Aorta (tissue), 5 donors: ENCODE measurements around the gene FBXO10. TPM values are rescaled to one million over a fixed set of nuclear protein-coding genes. Genes with fewer than 3 reads are reported as not detected.
A peak's percentile ranks its signal among the peaks of the same experiment; 100 is the strongest.

Experiments
- ATAC-seq: fragments of 200-7000 bp; cut with Tn5 transposase; one replicate; pipeline ENCODE4 v1.9.1; 2022; ENCODE audit warnings: moderate library complexity; ENCODE audit not compliant: low FRiP score
- DNase-seq, 2 donors: peaks; one replicate each; pipeline ENCODE4 v3.0.0-alpha.2; 2020
- H3K27ac ChIP-seq, 2 donors: one replicate each; pipeline ENCODE4 v1.5.1; 2013; ENCODE audit warnings: low read length in 2 of 2, mild to moderate bottlenecking in 2 of 2, moderate library complexity in 2 of 2, control low read depth in 1 of 2, inconsistent platforms in 1 of 2, low read depth in 1 of 2
- H3K27me3 ChIP-seq, 2 donors: one replicate each; pipeline ENCODE4 v1.6.1; 2013; ENCODE audit warnings: control low read depth in 1 of 2, low read length in 1 of 2, mild to moderate bottlenecking in 1 of 2, moderate library complexity in 1 of 2; ENCODE audit not compliant: insufficient read depth in 2 of 2, control insufficient read depth in 1 of 2
- H3K36me3 ChIP-seq, 2 donors: one replicate each; pipeline ENCODE4 v1.6.1; 2013; ENCODE audit warnings: control low read depth in 1 of 2, low read length in 1 of 2, mild to moderate bottlenecking in 1 of 2; ENCODE audit not compliant: insufficient read depth in 2 of 2, control insufficient read depth in 1 of 2
- H3K4me1 ChIP-seq, 2 donors: one replicate each; pipeline ENCODE4 v1.6.1; 2013; ENCODE audit warnings: low read length in 2 of 2, control low read depth in 1 of 2, mild to moderate bottlenecking in 1 of 2, moderate library complexity in 1 of 2; ENCODE audit not compliant: insufficient read depth in 2 of 2, control insufficient read depth in 1 of 2
- H3K4me3 ChIP-seq, 2 donors: one replicate each; pipeline ENCODE4 v1.5.1; 2013; ENCODE audit warnings: low read length in 2 of 2, control low read depth in 1 of 2, mild to moderate bottlenecking in 1 of 2
- H3K9me3 ChIP-seq: one replicate; pipeline ENCODE4 v1.6.1; 2013; ENCODE audit warnings: mild to moderate bottlenecking, low read length; ENCODE audit not compliant: control insufficient read depth
- WGBS, 2 donors: extraction: QIAGEN DNeasy Blood & Tissue Kit; methylation state at CpG; one replicate each; pipeline ENCODE4 v1.1.7; 2013; 5-methylcytosine and 5-hydroxymethylcytosine counted together
- intact Hi-C, 2 donors: fragments of 100-400 bp; cut with DNase I; formaldehyde crosslinking; loops; one replicate each; pipeline versions ENCODE4 v1.14.2 to v1.15.0; 2022
- long read RNA-seq, 2 donors: library from polyadenylated mRNA; unstranded; transcript quantifications; one replicate each; pipeline ENCODE4 v2.0.0, GENCODE V29; 2020 to 2021
- polyA plus RNA-seq, 2 donors: library from polyadenylated mRNA; stranded (reverse); fragments of 200-250 nt; gene quantifications; one replicate each; pipeline ENCODE4 v1.2.3, GENCODE V29; 2013
- total RNA-seq, 2 donors: library from RNA; stranded (reverse); fragmentation: NEBNext Ultra II Directional; extraction: Animal tissue kit (Norgen Biotek cat#: 25700); gene quantifications; one replicate each; pipeline ENCODE4 v1.2.1, GENCODE V29; 2021
- donor health status: healthy with polysubstance abuse.
- donor health status: Bipolar disorder and iron deficiency.
- donor health status: DM: no; HTN: no; CAD: no.
- donor health status: DM: no; HTN: no; CAD: no.
- donor health status: DM: yes; HTN: yes; CAD: no.

FBXO10 gene, protein sequence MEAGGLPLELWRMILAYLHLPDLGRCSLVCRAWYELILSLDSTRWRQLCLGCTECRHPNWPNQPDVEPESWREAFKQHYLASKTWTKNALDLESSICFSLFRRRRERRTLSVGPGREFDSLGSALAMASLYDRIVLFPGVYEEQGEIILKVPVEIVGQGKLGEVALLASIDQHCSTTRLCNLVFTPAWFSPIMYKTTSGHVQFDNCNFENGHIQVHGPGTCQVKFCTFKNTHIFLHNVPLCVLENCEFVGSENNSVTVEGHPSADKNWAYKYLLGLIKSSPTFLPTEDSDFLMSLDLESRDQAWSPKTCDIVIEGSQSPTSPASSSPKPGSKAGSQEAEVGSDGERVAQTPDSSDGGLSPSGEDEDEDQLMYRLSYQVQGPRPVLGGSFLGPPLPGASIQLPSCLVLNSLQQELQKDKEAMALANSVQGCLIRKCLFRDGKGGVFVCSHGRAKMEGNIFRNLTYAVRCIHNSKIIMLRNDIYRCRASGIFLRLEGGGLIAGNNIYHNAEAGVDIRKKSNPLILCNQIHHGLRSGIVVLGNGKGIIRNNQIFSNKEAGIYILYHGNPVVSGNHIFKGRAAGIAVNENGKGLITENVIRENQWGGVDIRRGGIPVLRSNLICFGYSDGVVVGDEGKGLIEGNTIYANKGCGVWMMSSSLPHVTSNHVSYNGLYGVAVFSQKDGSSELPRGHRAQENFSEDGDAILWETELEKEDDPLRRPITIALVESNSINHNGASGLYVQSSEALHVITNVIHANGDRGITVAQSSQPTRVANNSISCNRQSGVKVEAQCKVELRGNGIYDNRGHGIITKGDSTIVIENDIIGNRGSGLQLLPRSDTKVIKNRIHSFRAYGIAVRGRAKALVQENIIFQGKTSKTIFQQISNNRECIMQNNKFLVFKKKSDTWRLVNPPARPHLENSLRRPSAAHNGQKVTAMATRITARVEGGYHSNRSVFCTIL
- total RNA-seq = 1 to 10 TPM; 6.2 to 7.8 TPM
- polyA plus RNA-seq = 1 to 10 TPM in 1 of 2 donors, under 1 TPM in 1; 0.38 to 7.4 TPM
- long read RNA-seq, donor 1, partial matches to known transcripts = 4 of 7 reads
- long read RNA-seq, donor 1, other reads (novel, unspliced or antisense) = 3 of 7 reads
- long read RNA-seq, donor 2, partial matches to known transcripts = 2 of 3 reads
- long read RNA-seq, donor 2, other reads (novel, unspliced or antisense) = 1 of 3 reads

GRCh38 chr9:37575921-37576721, at the start of gene FBXO10:
TSS of gene FBXO10 (minus strand) at chr9:37576380. CDS start at chr9:37541768, 34,612 bp downstream.
- ATAC-seq (peak; percentile 91), DNase-seq (peak; percentile 80 to 90)
- H3K27ac ChIP-seq = peak within 1 kb of the TSS in 1 of 2 donors; percentile 53
- 0 to 1% methylated on average over 69 to 81 of the region's 81 CpGs for WGBS, 2 donors
- H3K27me3 ChIP-seq = no peaks in the 10 kb centered on the region
- H3K9me3 ChIP-seq = no peaks in the 10 kb centered on the region
- no peaks in the 10 kb centered on the region for H3K4me1 ChIP-seq
- no peaks in the 10 kb centered on the region for H3K36me3 ChIP-seq
- intact Hi-C loops = loop anchor here in 1 of 2 donors (5.0 kb wide), 2 partner anchors 89 to 109 kb away; partner anchors contain the start of genes POLR1E and ZBTB5
- peak within 1 kb of the TSS; percentile 39 to 78 for H3K4me3 ChIP-seq

DNA sequence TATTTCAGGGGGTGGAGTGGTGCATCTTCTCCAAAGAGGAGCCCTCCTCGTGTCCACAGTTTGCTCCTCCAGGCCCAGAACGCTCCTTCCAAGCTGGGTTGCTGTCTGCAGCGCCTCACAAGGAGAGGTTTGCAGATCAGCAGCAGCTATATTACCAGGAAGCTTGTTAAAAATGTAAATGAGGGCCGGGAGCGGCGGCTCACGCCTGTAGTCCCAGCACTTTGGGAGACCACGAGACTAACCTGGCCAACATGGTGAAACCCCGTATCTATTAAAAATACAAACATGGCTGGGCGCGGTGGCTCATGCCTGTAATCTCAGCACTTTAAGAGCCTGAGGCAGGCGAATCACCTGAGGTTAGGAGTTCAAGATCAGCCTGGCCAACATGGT, 49.6 kb upstream of the FBXO10 start:
- no peak overlapping the region for H3K27ac ChIP-seq
- H3K4me3 ChIP-seq = no peak overlapping the region
- no peaks in the 10 kb centered on the region for H3K27me3 ChIP-seq
- no peak for DNase-seq
- no peaks in the 10 kb centered on the region for H3K9me3 ChIP-seq
- ATAC-seq = no peak
- no peaks in the 10 kb centered on the region for H3K4me1 ChIP-seq
- intact Hi-C loops = no loop called here
- WGBS, 2 donors = 78 to 83% methylated on average over 12 of the region's 12 CpGs
- no peaks in the 10 kb centered on the region for H3K36me3 ChIP-seq

- no peaks in the 10 kb centered on the region for H3K4me1 ChIP-seq
- DNase-seq = no peak
- ATAC-seq = no peak
- H3K9me3 ChIP-seq = no peaks in the 10 kb centered on the region
- intact Hi-C loops = no loop called here
- H3K4me3 ChIP-seq = no peak overlapping the region
- H3K27me3 ChIP-seq = no peaks in the 10 kb centered on the region
- H3K36me3 ChIP-seq = no peaks in the 10 kb centered on the region
- H3K27ac ChIP-seq = no peak overlapping the region
- 69 to 74% methylated on average over 5 of the region's 5 CpGs for WGBS, 2 donors
These were observed 49.0 kb upstream of the FBXO10 start for GRCh38 chr9:37625036-37625757.

DNA sequence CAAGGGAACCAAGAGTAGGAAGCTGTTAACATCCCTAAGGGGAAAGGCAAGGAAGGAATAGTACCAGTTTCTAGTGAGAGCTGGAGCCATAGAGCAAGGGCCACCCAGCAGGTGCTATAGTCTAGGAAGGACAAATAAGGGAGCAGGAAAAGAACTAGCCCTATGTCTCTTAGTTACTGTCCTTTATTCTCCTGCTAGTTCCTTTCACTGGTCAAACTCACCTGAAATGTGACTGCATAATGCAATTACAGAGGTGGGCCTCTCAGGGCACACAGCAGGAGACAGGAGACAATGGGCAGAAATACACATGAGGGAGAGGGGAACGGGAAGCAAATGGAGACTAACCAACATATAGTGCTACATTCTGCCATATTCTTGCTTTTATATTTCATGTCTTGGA, 47.9 kb upstream of the FBXO10 start:
- no peaks in the 10 kb centered on the region for H3K36me3 ChIP-seq
- ATAC-seq (no peak), DNase-seq (no peak)
- no peaks in the 10 kb centered on the region for H3K4me1 ChIP-seq
- no peaks in the 10 kb centered on the region for H3K27me3 ChIP-seq
- H3K4me3 ChIP-seq = no peak overlapping the region
- WGBS, 2 donors = 52 to 60% methylated on average over 1 of the region's 1 CpG
- H3K27ac ChIP-seq = no peak overlapping the region
- H3K9me3 ChIP-seq = no peaks in the 10 kb centered on the region
- intact Hi-C loops = no loop called here

GRCh38 chr9:37623267-37623666, 47.1 kb upstream of the FBXO10 start:
- 67 to 75% methylated on average over 2 of the region's 2 CpGs for WGBS, 2 donors
- intact Hi-C loops = no loop called here

GRCh38 chr9:37622462-37622861, 46.3 kb upstream of the FBXO10 start:
- intact Hi-C loops = no loop called here
- no peaks in the 10 kb centered on the region for H3K36me3 ChIP-seq
- no peaks in the 10 kb centered on the region for H3K27me3 ChIP-seq
- no peaks in the 10 kb centered on the region for H3K4me1 ChIP-seq
- WGBS, 2 donors = 79 to 84% methylated on average over 4 of the region's 4 CpGs
- no peak overlapping the region for H3K4me3 ChIP-seq
- ATAC-seq (no peak), DNase-seq (no peak)
- no peak overlapping the region for H3K27ac ChIP-seq
- H3K9me3 ChIP-seq = no peaks in the 10 kb centered on the region

More at GRCh38 chr9:37623267-37623666, 47.1 kb upstream of the FBXO10 start:
- H3K4me3 ChIP-seq = no peak overlapping the region
- no peak for ATAC-seq
- no peak overlapping the region for H3K27ac ChIP-seq
- no peaks in the 10 kb centered on the region for H3K36me3 ChIP-seq
- H3K9me3 ChIP-seq = no peaks in the 10 kb centered on the region
- H3K4me1 ChIP-seq = no peaks in the 10 kb centered on the region
- no peaks in the 10 kb centered on the region for H3K27me3 ChIP-seq
- DNase-seq = no peak

DNA sequence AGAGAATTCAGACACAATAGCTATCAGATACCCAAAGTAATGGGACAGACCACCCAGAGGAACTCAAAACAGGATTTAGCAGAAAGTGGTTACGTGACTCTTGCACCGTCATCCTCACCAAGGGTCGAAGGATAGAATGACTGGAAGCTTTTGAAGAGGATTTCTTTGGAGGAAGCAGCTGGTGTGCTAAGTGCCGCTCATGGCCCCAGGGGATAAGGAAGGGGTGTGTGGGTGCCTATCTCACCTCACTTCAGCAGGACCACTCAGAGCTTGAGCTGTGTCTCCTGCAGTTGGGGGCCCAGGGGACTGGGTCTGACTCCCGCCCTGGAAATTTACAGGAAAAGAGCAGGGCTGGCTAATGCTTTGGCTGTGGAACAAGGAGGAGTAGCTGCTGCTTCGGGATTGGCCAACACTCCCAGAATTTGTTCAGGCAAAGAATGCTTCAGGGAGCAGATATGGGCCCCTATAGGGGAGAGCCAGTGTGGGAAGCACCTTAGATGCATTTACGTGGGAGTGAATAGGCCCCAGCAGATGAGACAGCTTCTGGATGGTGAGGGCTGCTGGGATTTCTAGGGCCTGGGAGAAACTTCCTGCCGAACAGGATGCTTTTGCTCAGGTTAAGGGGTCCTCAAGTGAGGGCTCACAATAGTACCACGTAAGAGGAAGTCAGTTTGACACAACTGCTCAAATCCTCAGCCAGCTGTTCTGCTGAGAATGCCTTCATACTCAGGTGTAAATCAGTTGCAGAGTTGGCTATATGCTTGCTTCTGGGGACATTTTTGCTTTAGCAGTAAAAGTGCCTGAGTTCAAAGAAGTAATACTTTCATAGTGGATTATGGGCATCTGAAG, 45.3 kb upstream of the FBXO10 start:
- H3K27me3 ChIP-seq = no peaks in the 10 kb centered on the region
- no peaks in the 10 kb centered on the region for H3K36me3 ChIP-seq
- H3K4me1 ChIP-seq = no peaks in the 10 kb centered on the region
- intact Hi-C loops = no loop called here
- no peak overlapping the region for H3K27ac ChIP-seq
- no peak overlapping the region for H3K4me3 ChIP-seq
- H3K9me3 ChIP-seq = no peaks in the 10 kb centered on the region
- WGBS, 2 donors = 56 to 62% methylated on average over 9 of the region's 9 CpGs
- ATAC-seq = no peak
- DNase-seq = no peak
